H9 (cell line): Measurements from ENCODE around the gene CHRNA4. TPM values are rescaled to one million over a fixed set of nuclear protein-coding genes. Genes with fewer than 3 reads are reported as not detected.

Experiments
- DNase-seq: peaks from one replicate; pipeline ENCODE4 v3.0.0-alpha.2; 2017
- H2AFZ ChIP-seq: one replicate; pipeline ENCODE4 v1.6.1; 2013; ENCODE audit warnings: mild to moderate bottlenecking, low read length, control low read depth, moderate library complexity
- H2AK5ac ChIP-seq: 2 replicates; pipeline ENCODE4 v1.6.1; 2013; ENCODE audit warnings: low read length, control low read depth, mixed read lengths; ENCODE audit not compliant: insufficient read length
- H2BK120ac ChIP-seq: one replicate; pipeline ENCODE4 v1.6.1; 2013; ENCODE audit warnings: low read depth, mild to moderate bottlenecking, low read length, control low read depth, inconsistent platforms; ENCODE audit not compliant: poor library complexity, severe bottlenecking
- H2BK12ac ChIP-seq: 2 replicates; pipeline ENCODE4 v1.6.1; 2013; ENCODE audit warnings: low read length, control low read depth, mixed read lengths, low read depth; ENCODE audit not compliant: insufficient read length
- H2BK15ac ChIP-seq: 2 replicates; pipeline ENCODE4 v1.6.1; 2013; ENCODE audit warnings: low read depth, low read length, control low read depth
- H2BK20ac ChIP-seq: one replicate; pipeline ENCODE4 v1.6.1; 2013; ENCODE audit warnings: low read depth, mild to moderate bottlenecking, low read length, control low read depth, inconsistent platforms; ENCODE audit not compliant: poor library complexity, severe bottlenecking
- H2BK5ac ChIP-seq: 2 replicates; pipeline ENCODE4 v1.6.1; 2013; ENCODE audit warnings: low read length, control low read depth, mixed read lengths; ENCODE audit not compliant: insufficient read length
- H3K14ac ChIP-seq: 2 replicates; pipeline ENCODE4 v1.6.1; 2013; ENCODE audit warnings: low read length, control low read depth; ENCODE audit not compliant: insufficient read depth
- H3K18ac ChIP-seq: 2 replicates; pipeline ENCODE4 v1.6.1; 2013; ENCODE audit warnings: low read depth, mild to moderate bottlenecking, mixed read lengths, low read length, control low read depth; ENCODE audit not compliant: insufficient read length
- H3K23ac ChIP-seq: 2 replicates; pipeline ENCODE4 v1.6.1; 2013; ENCODE audit warnings: low read length, control low read depth, mixed read lengths, low read depth; ENCODE audit not compliant: insufficient read length
- H3K23me2 ChIP-seq: 2 replicates; pipeline ENCODE4 v1.6.1; 2013; ENCODE audit warnings: low read depth, mild to moderate bottlenecking, mixed read lengths, low read length, control low read depth; ENCODE audit not compliant: insufficient read length, poor library complexity, severe bottlenecking
- H3K27ac ChIP-seq: 2 replicates; pipeline ENCODE4 v1.5.1; 2013; ENCODE audit warnings: low read length, control low read depth, mixed read lengths, low read depth; ENCODE audit not compliant: insufficient read length
- H3K27me3 ChIP-seq: 2 replicates; pipeline ENCODE4 v1.6.1; 2013; ENCODE audit warnings: low read length, control low read depth, inconsistent platforms; ENCODE audit not compliant: insufficient read depth
- H3K4ac ChIP-seq: 2 replicates; pipeline ENCODE4 v1.6.1; 2013; ENCODE audit warnings: low read depth, mild to moderate bottlenecking, control low read depth, inconsistent platforms, low read length, moderate library complexity
- H3K4me1 ChIP-seq: 2 replicates; pipeline ENCODE4 v1.6.1; 2013; ENCODE audit warnings: low read length, control low read depth, inconsistent platforms; ENCODE audit not compliant: insufficient read depth
- H3K4me2 ChIP-seq: 2 replicates; pipeline ENCODE4 v1.6.1; 2013; ENCODE audit warnings: low read length, control low read depth, mixed read lengths; ENCODE audit not compliant: insufficient read length, insufficient read depth
- H3K56ac ChIP-seq: 2 replicates; pipeline ENCODE4 v1.6.1; 2013; ENCODE audit warnings: low read depth, mild to moderate bottlenecking, mixed read lengths, low read length, control low read depth; ENCODE audit not compliant: insufficient read length
- H3K79me1 ChIP-seq: 2 replicates; pipeline ENCODE4 v1.6.1; 2013; ENCODE audit warnings: low read depth, mild to moderate bottlenecking, moderate library complexity, low read length, control low read depth, inconsistent platforms; ENCODE audit not compliant: insufficient read depth, poor library complexity, severe bottlenecking
- H3K79me2 ChIP-seq: 2 replicates; pipeline ENCODE4 v1.6.1; 2013; ENCODE audit warnings: low read length, control low read depth, inconsistent platforms; ENCODE audit not compliant: insufficient read depth
- H3K9ac ChIP-seq: 2 replicates; pipeline ENCODE4 v1.6.1; 2013; ENCODE audit warnings: low read length, control low read depth, mixed read lengths; ENCODE audit not compliant: insufficient read length; ENCODE audit errors: extremely low read depth
- H3K9me3 ChIP-seq: one replicate; pipeline ENCODE4 v1.6.1; 2013; ENCODE audit warnings: low read depth, low read length, inconsistent platforms; ENCODE audit not compliant: control insufficient read depth
- H3T11ph ChIP-seq: one replicate; pipeline ENCODE4 v1.6.1; 2013; ENCODE audit warnings: mild to moderate bottlenecking, low read length, control low read depth, inconsistent platforms
- H4K20me1 ChIP-seq: one replicate; pipeline ENCODE4 v1.6.1; 2013; ENCODE audit not compliant: control insufficient read depth, insufficient read length, insufficient read depth
- H4K5ac ChIP-seq: 2 replicates; pipeline ENCODE4 v1.6.1; 2013; ENCODE audit warnings: low read depth, mild to moderate bottlenecking, mixed read lengths, low read length, control low read depth; ENCODE audit not compliant: insufficient read length
- H4K8ac ChIP-seq: replicated peaks from 2 replicates; pipeline ENCODE4 v1.6.1; 2013; ENCODE audit warnings: low read length, control low read depth, mixed read lengths, low read depth; ENCODE audit not compliant: insufficient read length
- H4K91ac ChIP-seq: 2 replicates; pipeline ENCODE4 v1.6.1; 2013; ENCODE audit warnings: low read depth, mild to moderate bottlenecking, moderate library complexity, mixed read lengths, low read length, control low read depth; ENCODE audit not compliant: insufficient read length
- H3K27ac Mint-ChIP-seq, 3 experiments: 2 replicates in 2 of 3; 3 replicates in 1 of 3; pipeline ENCODE4 v1.8.0; 2020 to 2021; ENCODE audit warnings: mixed read lengths in 3 of 3, mild to moderate bottlenecking in 1 of 3, moderate library complexity in 1 of 3
- H3K27me3 Mint-ChIP-seq: 2 replicates; pipeline ENCODE4 v1.8.0; 2021; ENCODE audit warnings: low read depth, mild to moderate bottlenecking, moderate library complexity, mixed read lengths
- H3K36me3 Mint-ChIP-seq, 3 experiments: 2 replicates in 2 of 3; 3 replicates in 1 of 3; pipeline ENCODE4 v1.8.0; 2020 to 2021; ENCODE audit warnings: low read depth in 3 of 3, mixed read lengths in 3 of 3; ENCODE audit not compliant: insufficient read depth in 1 of 3
- H3K4me1 Mint-ChIP-seq, 2 experiments: 2 replicates each; pipeline ENCODE4 v1.8.0; 2020; ENCODE audit warnings: mixed read lengths in 2 of 2
- H3K4me3 Mint-ChIP-seq, 2 experiments: 2 replicates in 1 of 2; 3 replicates in 1 of 2; pipeline ENCODE4 v1.8.0; 2020 to 2021; ENCODE audit warnings: mild to moderate bottlenecking in 2 of 2, mixed read lengths in 2 of 2, moderate library complexity in 1 of 2
- H3K9me3 Mint-ChIP-seq, 2 experiments: 2 replicates in 1 of 2; 3 replicates in 1 of 2; pipeline ENCODE4 v1.8.0; 2020; ENCODE audit warnings: mild to moderate bottlenecking in 2 of 2, mixed read lengths in 2 of 2, moderate library complexity in 1 of 2
- CTCF ChIP-seq: fragments of 200-600 bp; sonication (generic); conservative IDR thresholded peaks from 3 replicates; pipeline ENCODE4 v1.8.0; 2021; ENCODE audit warnings: antibody characterized with exemption, mild to moderate bottlenecking
- WGBS: extraction: QIAGEN DNeasy Blood & Tissue Kit; methylation state at CpG from one replicate; pipeline ENCODE4 v1.1.7; 2013; ENCODE audit warnings: missing lambda C conversion rate, low lambda C conversion rate, mixed read lengths; ENCODE audit not compliant: insufficient read length; ENCODE audit errors: extremely low coverage; 5-methylcytosine and 5-hydroxymethylcytosine counted together
- total RNA-seq: library from RNA; stranded (reverse); gene quantifications from 2 replicates; pipeline ENCODE4 v1.2.1, GENCODE V29; 2021

The CHRNA4 gene
- total RNA-seq, 1 experiment from 2014 or later = 2.5 TPM

DNA sequence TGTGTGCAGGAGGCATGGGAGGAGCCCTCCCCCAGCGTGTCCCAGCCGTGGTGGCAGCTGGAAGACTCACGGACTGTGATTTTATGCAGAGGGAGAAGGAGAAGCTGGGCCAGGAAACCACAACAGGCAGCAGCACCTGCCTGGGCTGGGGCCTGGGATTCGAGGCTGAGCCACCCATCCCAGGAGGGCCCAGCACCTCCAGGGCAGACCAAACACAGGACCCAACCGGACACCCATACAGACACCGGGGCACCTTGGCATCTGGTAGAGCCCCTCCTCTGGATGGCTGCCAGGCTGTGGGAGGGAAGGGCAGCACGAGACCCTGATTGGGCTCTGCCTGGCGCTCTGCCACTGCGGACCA, 41.7 kb upstream of the CHRNA4 start:
- H3K9me3 Mint-ChIP-seq = no peaks in the 10 kb centered on the region; a peak in 1 of 5 replicates
- H3K27ac Mint-ChIP-seq = peak overlapping the region in 1 of 3 experiments; percentile 76; a peak in 1 of 7 replicates
- Histone ChIP-seq H3K4me1 (no peaks in the 10 kb centered on the region), H2AK5ac (no peak overlapping the region), H3K9me3 (no peaks in the 10 kb centered on the region), H2BK12ac (no peak overlapping the region), H3T11ph (no peak overlapping the region), H3K79me1 (no peaks in the 10 kb centered on the region), H3K18ac (no peak overlapping the region), H3K23ac (no peak overlapping the region), H3K14ac (no peak overlapping the region), H3K27me3 (no peaks in the 10 kb centered on the region), H3K23me2 (no peaks in the 10 kb centered on the region), H2BK15ac (no peak overlapping the region), H2BK5ac (no peak overlapping the region), H3K27ac (no peak overlapping the region), H2BK120ac (no peak overlapping the region), H3K56ac (no peak overlapping the region), H4K91ac (no peak overlapping the region), H3K9ac (no peak overlapping the region), H3K79me2 (no peaks in the 10 kb centered on the region), H3K4ac (no peak overlapping the region), H2AFZ (no peak overlapping the region), H4K20me1 (no peaks in the 10 kb centered on the region), H4K5ac (no peak overlapping the region), H3K4me2 (no peak overlapping the region), H4K8ac (no peak overlapping the region), H2BK20ac (no peak overlapping the region)
- peaks cover 6 to 25% of the 10 kb centered on the region in 2 experiments for H3K4me1 Mint-ChIP-seq
- peaks cover 7% of the 10 kb centered on the region for H3K27me3 Mint-ChIP-seq
- no peak for DNase-seq
- TF ChIP-seq CTCF = no peak
- H3K4me3 Mint-ChIP-seq = no peak overlapping the region
- no peaks in the 10 kb centered on the region for H3K36me3 Mint-ChIP-seq
- no CpG with 5 or more reads among the region's 9 CpGs for WGBS
